SH-SY5Y (cell line): ENCODE data around the gene PIR.

ENCODE experiments used
- GATA2 ChIP-seq: IDR thresholded peaks from 2 replicates; pipeline ENCODE4 v1.6.1; 2011; ENCODE audit warnings: mild to moderate bottlenecking, low read depth, low read length
- GATA3 ChIP-seq: IDR thresholded peaks from 2 replicates; pipeline ENCODE4 v1.6.1; 2011; ENCODE audit warnings: low read depth, mild to moderate bottlenecking, low read length, moderate library complexity

PIR gene

GRCh38 chrX:15382813-15383212 is 110.3 kb downstream of the PIR start:
- TF ChIP-seq GATA3 (no peak), GATA2 (no peak)

GRCh38 chrX:15376956-15377355 is 116.2 kb downstream of the PIR start:
- TF ChIP-seq GATA2: no peak
- no peak for TF ChIP-seq GATA3

- TF ChIP-seq GATA2: no peak
Measured at GRCh38 chrX:15373976-15374375, 119.2 kb downstream of the PIR start.

GRCh38 chrX:15366506-15367352 is 126.4 kb downstream of the PIR start:
- TF ChIP-seq GATA3 (no peak; the same call in none of the 2 replicates), GATA2 (peak; percentile 38; the same call in 1 of the 2 replicates)

- TF ChIP-seq GATA3: no peak
- no peak for TF ChIP-seq GATA2
Measured at GRCh38 chrX:15359701-15360100, 133.4 kb downstream of the PIR start.

- no peak for TF ChIP-seq GATA2
- TF ChIP-seq GATA3: no peak
Measured at GRCh38 chrX:15358533-15358932, 134.6 kb downstream of the PIR start.

GRCh38 chrX:15356444-15356843 is 136.7 kb downstream of the PIR start:
- TF ChIP-seq GATA3 (no peak), GATA2 (no peak)

GRCh38 chrX:15350329-15350996 is 142.7 kb downstream of the PIR start:
- TF ChIP-seq GATA2 (no peak), GATA3 (no peak)

GRCh38 chrX:15349046-15349445 is 144.1 kb downstream of the PIR start:
- TF ChIP-seq GATA2: no peak
- TF ChIP-seq GATA3: no peak

- no peak for TF ChIP-seq GATA2
- no peak for TF ChIP-seq GATA3
Measured at GRCh38 chrX:15345976-15346375, 147.2 kb downstream of the PIR start.

GRCh38 chrX:15344106-15344505 is 149.0 kb downstream of the PIR start:
- no peak for TF ChIP-seq GATA3
- TF ChIP-seq GATA2: no peak

GRCh38 chrX:15343075-15343476 is 150.1 kb downstream of the PIR start:
- TF ChIP-seq GATA3 (no peak), GATA2 (no peak)

GRCh38 chrX:15340867-15341266 is 152.3 kb downstream of the PIR start:
- TF ChIP-seq GATA3: no peak
- TF ChIP-seq GATA2: no peak

- no peak for TF ChIP-seq GATA2
- TF ChIP-seq GATA3: no peak
Measured at GRCh38 chrX:15336023-15336413, 157.1 kb downstream of the PIR start.

GRCh38 chrX:15335135-15336022 is 157.8 kb downstream of the PIR start, which contains the start of gene PIGA:
PIGA (minus strand) TSS chrX:15335523; CDS start chrX:15331930, 3,593 bp downstream.
- TF ChIP-seq GATA2 (no peak), GATA3 (no peak)
